Left ventricle myocardium inferior (tissue), 1 donor: ENCODE data around the gene ZDHHC9. TPM values are rescaled to one million over a fixed set of nuclear protein-coding genes. Genes with fewer than 3 reads are reported as not detected.

Source experiments
- DNase-seq: peaks from one replicate; pipeline ENCODE4 v3.0.0-alpha.2; 2020
- H3K27ac ChIP-seq: fragments of 200-600 bp; replicated peaks from 2 replicates; pipeline ENCODE4 v1.8.0; 2021
- H3K27me3 ChIP-seq: fragments of 200-600 bp; 2 replicates; pipeline ENCODE4 v1.8.0; 2021; ENCODE audit warnings: low read depth
- H3K36me3 ChIP-seq: fragments of 200-600 bp; 2 replicates; pipeline ENCODE4 v1.8.0; 2021
- H3K4me1 ChIP-seq: fragments of 200-600 bp; 2 replicates; pipeline ENCODE4 v1.8.0; 2021
- H3K4me3 ChIP-seq: fragments of 200-600 bp; 2 replicates; pipeline ENCODE4 v1.8.0; 2021; ENCODE audit warnings: mild to moderate bottlenecking, moderate library complexity
- H3K9me3 ChIP-seq: fragments of 200-600 bp; replicated peaks from 2 replicates; pipeline ENCODE4 v1.8.0; 2021
- intact Hi-C: fragments of 100-400 bp; cut with micrococcal nuclease; formaldehyde crosslinking; loops from one replicate; pipeline ENCODE4 v1.11.0; 2022
- total RNA-seq: library from RNA; stranded (reverse); fragmentation: NEBNext Ultra II Directional; extraction: Animal tissue kit (Norgen Biotek cat#: 25700); gene quantifications from one replicate; pipeline ENCODE4 v1.2.1, GENCODE V29; 2021
- TF ChIP-seq, protein P1 (sequence below): fragments of 200-600 bp; IDR thresholded peaks from 2 replicates; pipeline ENCODE4 v1.8.0; 2021; ENCODE audit warnings: antibody characterized with exemption, mild to moderate bottlenecking, borderline replicate concordance
- donor health status: DM: no; HTN: yes; CAD: no; lungs with severe emphysema.

ZDHHC9 gene
- total RNA-seq, 1 donor from 2014 or later = 11.9 TPM

DNA sequence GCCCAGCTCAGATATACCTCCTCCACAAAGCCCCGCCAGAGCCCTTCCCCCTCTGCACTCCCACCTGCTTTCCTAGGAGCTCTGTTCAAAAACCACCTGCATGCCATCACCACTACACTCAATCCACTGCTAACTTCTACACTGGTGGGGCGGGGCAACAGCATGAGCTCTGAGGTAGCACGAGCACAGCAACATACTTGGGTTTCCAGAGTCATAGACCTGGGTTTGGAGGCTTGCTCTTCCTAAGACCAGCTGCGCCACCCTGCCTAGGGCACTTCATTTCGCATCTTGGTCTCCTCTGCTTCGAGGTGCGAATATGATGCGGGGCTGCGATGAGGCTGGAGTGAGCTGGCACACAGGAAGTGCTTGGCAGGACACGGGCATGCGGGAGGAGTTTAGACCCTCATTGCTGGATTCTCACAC is 60.4 kb downstream of the ZDHHC9 start:
- intact Hi-C loops = no loop called here
- Histone ChIP-seq H3K27ac (no peak overlapping the region), H3K9me3 (no peaks in the 10 kb centered on the region), H3K4me3 (no peak overlapping the region), H3K4me1 (no peaks in the 10 kb centered on the region), H3K36me3 (no peaks in the 10 kb centered on the region), H3K27me3 (no peaks in the 10 kb centered on the region)
- no peak for DNase-seq
- TF ChIP-seq, protein P1, sequence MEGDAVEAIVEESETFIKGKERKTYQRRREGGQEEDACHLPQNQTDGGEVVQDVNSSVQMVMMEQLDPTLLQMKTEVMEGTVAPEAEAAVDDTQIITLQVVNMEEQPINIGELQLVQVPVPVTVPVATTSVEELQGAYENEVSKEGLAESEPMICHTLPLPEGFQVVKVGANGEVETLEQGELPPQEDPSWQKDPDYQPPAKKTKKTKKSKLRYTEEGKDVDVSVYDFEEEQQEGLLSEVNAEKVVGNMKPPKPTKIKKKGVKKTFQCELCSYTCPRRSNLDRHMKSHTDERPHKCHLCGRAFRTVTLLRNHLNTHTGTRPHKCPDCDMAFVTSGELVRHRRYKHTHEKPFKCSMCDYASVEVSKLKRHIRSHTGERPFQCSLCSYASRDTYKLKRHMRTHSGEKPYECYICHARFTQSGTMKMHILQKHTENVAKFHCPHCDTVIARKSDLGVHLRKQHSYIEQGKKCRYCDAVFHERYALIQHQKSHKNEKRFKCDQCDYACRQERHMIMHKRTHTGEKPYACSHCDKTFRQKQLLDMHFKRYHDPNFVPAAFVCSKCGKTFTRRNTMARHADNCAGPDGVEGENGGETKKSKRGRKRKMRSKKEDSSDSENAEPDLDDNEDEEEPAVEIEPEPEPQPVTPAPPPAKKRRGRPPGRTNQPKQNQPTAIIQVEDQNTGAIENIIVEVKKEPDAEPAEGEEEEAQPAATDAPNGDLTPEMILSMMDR = no peak

- Histone ChIP-seq H3K4me3 (no peak overlapping the region), H3K4me1 (no peaks in the 10 kb centered on the region), H3K27ac (no peak overlapping the region), H3K36me3 (no peaks in the 10 kb centered on the region), H3K27me3 (no peaks in the 10 kb centered on the region), H3K9me3 (no peaks in the 10 kb centered on the region)
- intact Hi-C loops = no loop called here
- DNase-seq = no peak
- TF ChIP-seq, protein P1 = no peak
These were observed 61.0 kb downstream of the ZDHHC9 start for GRCh38 chrX:129782706-129783105.

DNA sequence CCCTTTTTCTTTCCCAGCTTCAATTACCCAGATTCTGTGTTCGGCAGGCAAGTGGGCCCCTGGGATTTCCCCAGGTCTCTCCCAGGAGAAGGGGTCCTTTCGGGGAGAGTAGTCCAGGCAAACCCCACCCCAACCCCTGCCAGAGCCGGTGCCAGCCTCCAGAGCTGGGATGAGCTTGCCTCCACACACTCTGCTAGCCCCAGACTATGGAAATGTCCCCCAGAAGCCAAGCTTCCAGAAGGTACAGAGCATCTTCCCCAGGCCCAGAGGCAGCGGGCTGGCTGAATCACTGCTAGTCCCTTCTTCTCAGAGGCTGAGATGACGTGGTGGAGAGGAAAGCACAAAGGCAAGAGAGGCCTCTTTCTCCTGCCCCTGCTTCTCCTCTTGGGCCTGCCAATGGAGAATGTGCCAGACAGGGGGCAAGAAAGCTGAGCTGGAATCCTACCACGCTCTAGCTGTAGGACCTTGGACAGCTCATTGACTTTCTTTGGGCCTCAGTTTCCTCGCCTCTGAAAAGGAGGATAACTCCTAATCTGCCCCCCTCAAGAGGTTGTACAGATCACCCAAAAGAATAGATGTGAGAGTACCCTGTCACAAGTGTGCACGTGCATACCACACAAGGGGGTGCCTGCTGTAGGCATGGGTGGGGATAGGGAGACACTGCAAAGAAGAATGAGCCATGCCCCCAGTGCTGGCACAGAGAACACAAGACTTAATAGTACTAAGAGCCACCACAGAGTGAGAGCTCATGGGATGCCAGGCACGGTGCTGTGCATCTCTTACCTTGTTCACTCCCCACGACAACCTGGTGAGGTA is 61.8 kb downstream of the ZDHHC9 start:
- Histone ChIP-seq H3K27ac (no peak overlapping the region), H3K4me3 (no peak overlapping the region), H3K4me1 (no peaks in the 10 kb centered on the region), H3K36me3 (no peaks in the 10 kb centered on the region), H3K9me3 (no peaks in the 10 kb centered on the region), H3K27me3 (no peaks in the 10 kb centered on the region)
- no peak for DNase-seq
- intact Hi-C loops = no loop called here
- TF ChIP-seq, protein P1 = no peak

DNA sequence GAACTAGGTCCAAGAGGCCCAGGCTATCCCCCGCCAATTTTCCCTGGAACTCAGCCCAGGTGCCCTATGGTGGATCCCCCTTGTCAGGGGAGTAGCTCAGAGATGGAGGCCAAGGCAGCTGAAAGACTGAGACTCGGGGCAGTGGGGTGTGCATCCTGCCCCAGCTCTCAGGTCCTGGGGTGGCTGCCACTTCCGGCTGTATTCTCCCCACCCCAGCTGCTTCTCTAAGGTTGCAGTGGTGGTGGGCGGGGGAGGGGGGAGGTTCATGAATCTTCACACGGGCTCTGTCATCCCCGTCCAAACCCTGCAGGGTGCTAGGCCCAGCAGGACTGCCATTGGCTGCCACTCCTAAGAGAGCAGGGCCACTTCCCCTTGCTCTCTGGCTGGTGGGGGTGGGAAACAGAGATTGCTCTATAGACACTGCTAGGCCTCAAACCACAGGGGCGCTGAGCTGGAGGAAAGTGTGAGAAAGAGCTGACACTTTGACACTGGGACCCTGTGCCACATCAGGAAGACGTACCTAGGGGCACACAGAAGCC is 62.5 kb downstream of the ZDHHC9 start:
- TF ChIP-seq, protein P1 = no peak
- H3K9me3 ChIP-seq = no peaks in the 10 kb centered on the region
- DNase-seq = no peak
- H3K4me3 ChIP-seq = peak overlapping the region; percentile 6
- H3K27ac ChIP-seq = no peak overlapping the region
- H3K27me3 ChIP-seq = no peaks in the 10 kb centered on the region
- H3K36me3 ChIP-seq = no peaks in the 10 kb centered on the region
- no peaks in the 10 kb centered on the region for H3K4me1 ChIP-seq
- intact Hi-C loops = no loop called here

GRCh38 chrX:129780441-129781105 is 63.1 kb downstream of the ZDHHC9 start:
- H3K27ac ChIP-seq = no peak overlapping the region
- H3K4me1 ChIP-seq = no peaks in the 10 kb centered on the region
- H3K27me3 ChIP-seq = no peaks in the 10 kb centered on the region
- H3K9me3 ChIP-seq = no peaks in the 10 kb centered on the region
- no peaks in the 10 kb centered on the region for H3K36me3 ChIP-seq
- H3K4me3 ChIP-seq = peak overlapping the region; percentile 6
- TF ChIP-seq, protein P1 = no peak
- intact Hi-C loops = no loop called here
- no peak for DNase-seq
